Measurements from ENCODE around the gene PRM1. TPM values are rescaled to one million over a fixed set of nuclear protein-coding genes. Genes with fewer than 3 reads are reported as not detected.

PRM1 gene
- total and polyA plus RNA-seq, 2 of the 13 experiments (the other 11 are each of a cell fraction or from before 2014, with no cell fraction given) = not detected

- TF ChIP-seq TOE1 (CRISPR knock-in tag; IDR thresholded peaks at IDR 0.05) = no peak
- no peak for TF ChIP-seq ZNF577 (CRISPR knock-in tag; IDR thresholded peaks at IDR 0.05; ENCODE audit: borderline replicate concordance, low read depth)
- TF ChIP-seq ZNF572 (CRISPR knock-in tag; IDR thresholded peaks at IDR 0.05) = peak; percentile 57; the same call in 1 of the 2 replicates
- 0 out of 2 replicates have a peak, but pooled peaks have one; percentile 71 for TF ChIP-seq ZNF142 (CRISPR knock-in tag; IDR thresholded peaks at IDR 0.05)
- TF ChIP-seq ZNF879 (CRISPR knock-in tag; IDR thresholded peaks at IDR 0.05) = no peak
- no peak for TF ChIP-seq ESRRA (CRISPR knock-in tag; IDR thresholded peaks at IDR 0.05; ENCODE audit: low read depth)
- no peak for TF ChIP-seq HDAC6 (IDR thresholded peaks at IDR 0.05; ENCODE audit: low read depth, low read length)
- no peak; the same call in 1 of the 2 replicates for TF ChIP-seq TBX2 (CRISPR knock-in tag; IDR thresholded peaks at IDR 0.05; ENCODE audit: borderline replicate concordance)
- no peak for TF ChIP-seq ZNF530 (CRISPR knock-in tag; IDR thresholded peaks at IDR 0.05; ENCODE audit: low read depth)
- no peak for TF ChIP-seq SP140L (CRISPR knock-in tag; IDR thresholded peaks at IDR 0.05; ENCODE audit: borderline replicate concordance)
- peak; percentile 37; the same call in 1 of the 2 replicates for TF ChIP-seq ZNF501 (CRISPR knock-in tag; IDR thresholded peaks at IDR 0.05)
- 0 out of 2 replicates have a peak, but pooled peaks have one; percentile 10 for TF ChIP-seq ZNF274 (CRISPR knock-in tag; IDR thresholded peaks at IDR 0.05)
- peak; percentile 58 for TF ChIP-seq NCOA2 (CRISPR knock-in tag; IDR thresholded peaks at IDR 0.05)
- no peak for TF ChIP-seq ZMAT5 (CRISPR knock-in tag; IDR thresholded peaks at IDR 0.05; ENCODE audit: borderline replicate concordance, low read depth)
- no peak for TF ChIP-seq KMT2A (CRISPR knock-in tag; IDR thresholded peaks at IDR 0.05)
- no peak for TF ChIP-seq ZNF792 (CRISPR knock-in tag; IDR thresholded peaks at IDR 0.05)
- no peak for TF ChIP-seq ZNF709 (CRISPR knock-in tag; IDR thresholded peaks at IDR 0.05)
- TF ChIP-seq ZNF3 (CRISPR knock-in tag; IDR thresholded peaks at IDR 0.05) = no peak
- TF ChIP-seq CC2D1A (CRISPR knock-in tag; IDR thresholded peaks at IDR 0.05) = no peak
- TF ChIP-seq ZBTB46 (CRISPR knock-in tag; IDR thresholded peaks at IDR 0.05; ENCODE audit: borderline replicate concordance) = no peak
These were observed 7.3 kb downstream of the PRM1 start (continued) for GRCh38 chr16:11273721-11274324.
